HG02885 (cell line): ENCODE measurements around the gene UGT1A9.

Source experiments
- ATAC-seq: cut with Tn5 transposase; IDR thresholded peaks from one replicate; pipeline ENCODE4 v1.9.1; 2021; ENCODE audit warnings: mild to moderate bottlenecking; ENCODE audit not compliant: unreplicated experiment, poor library complexity

The UGT1A9 gene

DNA sequence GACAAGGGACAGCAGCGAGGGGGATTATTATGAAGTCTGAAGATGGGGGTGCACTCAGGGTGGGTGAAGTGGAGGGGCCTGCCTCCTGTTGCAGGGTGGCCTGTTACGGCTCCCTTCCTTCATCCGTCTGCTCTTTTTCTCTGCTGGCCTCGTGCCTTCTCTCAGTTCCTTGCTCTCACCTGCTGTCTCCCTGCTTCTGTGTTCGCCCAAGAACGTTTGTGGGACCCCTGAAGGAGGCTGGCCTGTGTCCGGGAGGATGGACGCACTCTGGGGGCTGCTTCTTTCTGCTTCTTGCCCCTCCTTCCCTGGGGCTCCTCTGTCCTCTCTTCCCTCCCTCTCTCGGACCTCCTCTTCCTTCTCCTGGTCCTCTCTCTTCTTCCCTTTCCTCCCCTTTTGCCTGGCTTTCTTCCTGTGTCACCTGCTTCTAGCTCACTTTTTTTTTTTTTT, 120.2 kb downstream of the UGT1A9 start:
- ATAC-seq: no peak

DNA sequence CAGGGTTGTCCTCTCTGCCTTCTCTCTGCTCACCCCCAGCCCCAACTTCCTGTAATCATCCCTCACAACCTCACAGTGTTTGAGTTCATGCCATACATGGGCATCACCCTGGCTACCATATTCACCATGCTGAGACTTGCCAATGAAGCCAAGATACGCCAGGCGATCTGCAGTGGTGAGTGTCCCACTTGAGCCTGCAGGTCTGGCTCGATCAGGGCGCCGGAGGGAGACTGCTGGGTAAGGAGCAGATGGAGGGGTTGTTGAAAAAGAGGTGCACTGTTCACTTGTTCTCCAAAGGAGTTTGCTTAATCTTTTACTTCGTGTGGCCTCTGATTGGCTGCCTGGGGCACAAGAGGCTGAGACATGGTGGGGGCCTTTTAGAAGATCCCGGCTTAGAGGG, 121.0 kb downstream of the UGT1A9 start:
- ATAC-seq: no peak

DNA sequence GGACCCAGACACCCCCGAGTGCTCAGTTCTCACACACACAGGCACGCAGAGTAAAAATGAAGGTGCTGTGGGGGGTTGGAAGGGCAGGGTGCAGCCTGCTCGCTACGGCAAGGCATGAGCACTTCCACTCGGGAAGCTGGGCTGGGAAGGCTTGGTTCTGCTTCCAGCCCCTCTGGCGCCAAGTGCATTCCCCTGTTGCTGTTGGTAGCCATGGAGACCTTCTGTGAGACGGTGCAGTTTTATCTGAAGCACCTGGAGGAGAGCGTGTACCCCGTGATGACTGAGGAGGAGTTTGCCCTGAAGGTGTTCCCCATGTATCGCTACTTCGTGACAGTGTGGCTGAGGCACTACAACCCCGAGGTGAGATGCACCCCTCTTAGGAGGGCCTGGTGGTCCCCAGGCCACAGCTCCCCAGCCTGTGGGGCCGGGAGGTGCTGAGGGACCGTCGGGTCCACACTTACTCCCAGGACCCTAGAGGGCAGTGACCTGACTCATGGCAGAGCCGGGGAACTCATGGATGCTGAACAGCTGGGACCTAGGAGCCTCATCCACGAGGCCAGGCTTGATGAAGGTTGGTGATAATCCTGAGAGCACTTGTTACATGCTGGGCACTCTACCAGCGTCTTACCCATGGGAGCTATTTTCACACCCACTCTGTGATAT, 121.9 kb downstream of the UGT1A9 start:
- ATAC-seq: no peak

DNA sequence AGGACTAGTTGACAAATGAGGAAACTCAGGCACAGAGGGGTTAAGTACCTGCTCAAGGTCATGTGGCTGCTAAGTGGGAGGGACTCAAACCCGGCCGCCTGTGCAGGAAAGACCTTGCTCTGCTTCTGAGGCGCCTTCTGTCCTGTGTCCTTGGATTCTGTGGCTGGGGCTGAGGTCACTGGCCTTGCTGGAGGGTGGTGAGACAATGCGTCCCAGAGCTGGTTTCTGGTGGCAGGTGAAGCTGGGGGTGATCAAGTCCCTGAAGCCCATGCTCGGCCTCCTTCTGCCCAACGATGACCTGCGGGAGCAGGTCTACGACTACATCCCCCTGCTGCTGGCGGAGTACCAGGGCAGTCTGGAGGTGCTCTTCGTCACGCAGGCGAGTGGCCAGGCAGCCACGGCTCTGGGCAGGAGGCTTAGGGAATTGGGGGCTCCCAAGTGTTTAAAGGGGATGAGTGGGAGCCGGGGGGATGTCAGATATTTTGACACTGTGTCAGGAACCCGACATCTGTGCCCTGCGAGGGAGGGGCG, 122.5 kb downstream of the UGT1A9 start:
- ATAC-seq: no peak

DNA sequence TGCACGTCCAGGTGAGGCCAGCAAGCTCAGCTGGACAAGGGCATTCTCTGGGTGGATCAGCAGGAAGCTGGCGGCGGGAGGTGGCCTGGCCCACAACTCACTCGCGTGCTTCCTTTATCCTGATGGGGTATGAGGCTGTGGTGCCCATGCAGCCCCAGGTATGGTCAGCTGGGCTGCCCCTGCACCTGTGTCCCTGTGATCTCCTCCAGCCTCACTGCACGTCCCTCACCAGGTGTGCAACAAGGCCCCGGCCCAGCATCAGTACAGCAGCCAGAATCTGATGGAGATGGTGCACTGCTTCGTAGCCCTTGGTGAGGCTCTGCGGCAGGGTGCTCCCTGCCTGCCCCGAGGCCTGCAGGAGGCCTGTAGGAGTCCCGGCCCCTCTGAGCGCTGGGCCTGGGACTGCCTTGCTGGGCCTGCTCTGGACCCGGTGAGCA, 124.1 kb downstream of the UGT1A9 start:
- no peak for ATAC-seq

DNA sequence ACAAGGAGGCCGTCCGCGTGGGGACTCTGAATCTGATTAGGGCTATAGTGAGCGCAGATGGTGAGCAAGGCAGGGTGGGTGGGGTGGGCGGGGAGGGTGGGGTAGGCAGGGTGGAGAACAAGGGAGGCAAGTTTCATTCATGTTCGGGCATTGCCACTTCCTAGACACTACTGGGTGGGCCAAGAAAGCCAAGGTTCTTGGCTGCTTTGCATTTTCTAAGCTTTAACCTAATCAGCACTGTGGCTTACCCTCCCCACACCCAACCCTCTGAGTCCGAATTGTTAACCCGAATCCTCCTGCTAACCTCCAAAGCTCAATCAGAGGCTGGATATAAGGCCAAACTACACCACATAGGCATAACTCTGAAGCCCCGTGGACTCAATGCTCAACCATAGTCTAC, 124.6 kb downstream of the UGT1A9 start:
- no peak for ATAC-seq

DNA sequence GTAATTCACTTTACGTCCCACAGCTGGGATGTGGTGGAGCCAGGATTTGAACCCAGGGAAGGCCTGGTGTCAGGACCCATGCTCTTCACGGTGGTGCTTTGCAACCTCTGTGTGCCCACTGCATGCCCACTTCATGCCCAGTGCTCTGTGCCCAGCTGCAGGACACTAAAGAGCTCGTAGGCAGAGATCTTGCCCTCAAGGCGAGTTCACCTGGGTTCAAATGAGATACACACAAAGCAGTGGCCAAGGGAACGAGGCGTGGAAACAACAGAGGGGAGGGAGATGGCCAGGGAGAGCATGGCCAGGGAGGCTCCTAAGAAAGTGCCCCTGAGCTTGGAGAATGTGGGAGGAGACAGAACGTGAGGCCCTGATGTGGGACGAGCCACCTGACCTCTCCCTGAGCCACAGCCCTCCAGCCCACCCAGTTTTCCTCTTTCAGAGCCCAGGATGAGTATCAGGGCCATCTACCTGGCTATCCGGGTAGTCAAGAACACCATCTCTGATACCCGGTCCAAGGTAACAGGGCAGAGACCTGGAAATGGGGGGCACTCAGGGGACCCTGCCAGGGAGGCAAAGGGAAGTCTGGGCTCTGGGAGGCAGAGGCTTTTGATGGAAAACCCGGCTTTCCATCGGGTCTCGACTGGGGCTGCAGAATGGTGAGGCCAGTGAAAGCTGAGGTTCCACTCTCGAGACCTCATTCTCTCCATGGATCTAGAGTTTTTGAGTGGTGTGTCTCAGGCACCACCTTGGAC, 126.8 kb downstream of the UGT1A9 start:
- no peak for ATAC-seq

DNA sequence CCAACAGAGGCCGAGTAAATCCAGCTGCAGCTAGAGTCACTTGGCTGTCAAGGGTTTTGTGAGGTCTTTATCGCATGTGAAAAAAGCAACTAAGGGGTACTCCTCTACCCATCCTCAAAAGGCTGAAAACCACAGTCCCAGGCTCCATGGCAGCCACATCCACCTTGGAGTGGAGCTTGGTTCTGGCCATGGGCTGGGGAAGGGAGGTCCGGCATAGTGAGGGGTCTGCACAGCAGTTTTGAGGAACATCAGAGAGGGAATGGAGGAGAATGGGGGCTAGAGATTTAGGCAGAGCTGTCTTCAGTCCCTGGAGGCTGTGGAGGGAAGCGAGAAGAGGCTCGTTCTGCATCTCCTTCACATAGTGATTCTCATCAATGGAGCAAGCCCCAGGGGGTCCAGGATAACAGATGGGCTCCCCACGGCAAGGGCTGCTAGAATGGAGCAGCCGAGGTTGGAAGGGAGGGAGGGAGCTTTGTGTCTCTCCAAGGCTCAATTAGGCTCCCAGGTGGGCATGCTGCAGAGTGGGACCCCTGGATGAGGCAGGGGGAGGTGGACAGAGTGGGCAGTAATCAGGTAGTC, 127.5 kb downstream of the UGT1A9 start:
- no peak for ATAC-seq

DNA sequence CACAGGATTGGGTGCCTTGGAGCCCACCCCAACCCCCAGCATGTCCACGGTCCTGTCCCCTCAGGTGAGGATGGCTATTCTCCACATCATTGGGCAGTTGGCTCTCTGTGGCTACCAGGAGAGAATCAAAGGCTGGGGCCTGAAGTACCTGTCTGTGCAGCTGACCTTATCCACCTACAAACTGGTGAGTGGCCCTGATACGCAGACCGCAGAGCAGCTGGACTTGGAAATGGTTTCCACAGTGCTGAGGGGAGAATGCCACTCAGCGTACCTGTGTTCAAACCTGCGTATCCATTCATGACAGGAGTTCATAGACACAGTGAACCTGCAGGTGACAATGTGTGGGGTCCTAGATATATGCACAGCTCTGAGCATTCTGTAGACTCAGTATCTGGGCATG, 128.0 kb downstream of the UGT1A9 start:
- no peak for ATAC-seq

DNA sequence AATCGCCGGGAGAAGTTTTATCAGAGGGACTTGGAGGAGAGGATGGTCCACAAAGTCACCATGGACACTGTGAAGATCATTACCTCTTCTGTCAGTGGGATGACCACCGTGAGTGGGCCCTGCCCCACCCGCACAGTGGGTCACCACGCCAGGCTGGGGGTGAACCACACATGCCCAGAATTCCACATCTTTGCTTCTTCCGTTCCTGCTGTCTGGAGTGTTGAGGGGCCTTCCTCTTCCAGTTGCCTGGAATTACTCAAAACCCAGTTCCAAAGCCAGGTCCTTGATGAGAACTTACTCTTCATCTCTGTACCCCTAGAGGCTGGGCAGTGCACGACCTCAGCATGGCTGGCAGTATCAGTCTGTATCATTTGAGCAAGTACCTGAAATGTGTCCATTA, 128.5 kb downstream of the UGT1A9 start:
- no peak for ATAC-seq

DNA sequence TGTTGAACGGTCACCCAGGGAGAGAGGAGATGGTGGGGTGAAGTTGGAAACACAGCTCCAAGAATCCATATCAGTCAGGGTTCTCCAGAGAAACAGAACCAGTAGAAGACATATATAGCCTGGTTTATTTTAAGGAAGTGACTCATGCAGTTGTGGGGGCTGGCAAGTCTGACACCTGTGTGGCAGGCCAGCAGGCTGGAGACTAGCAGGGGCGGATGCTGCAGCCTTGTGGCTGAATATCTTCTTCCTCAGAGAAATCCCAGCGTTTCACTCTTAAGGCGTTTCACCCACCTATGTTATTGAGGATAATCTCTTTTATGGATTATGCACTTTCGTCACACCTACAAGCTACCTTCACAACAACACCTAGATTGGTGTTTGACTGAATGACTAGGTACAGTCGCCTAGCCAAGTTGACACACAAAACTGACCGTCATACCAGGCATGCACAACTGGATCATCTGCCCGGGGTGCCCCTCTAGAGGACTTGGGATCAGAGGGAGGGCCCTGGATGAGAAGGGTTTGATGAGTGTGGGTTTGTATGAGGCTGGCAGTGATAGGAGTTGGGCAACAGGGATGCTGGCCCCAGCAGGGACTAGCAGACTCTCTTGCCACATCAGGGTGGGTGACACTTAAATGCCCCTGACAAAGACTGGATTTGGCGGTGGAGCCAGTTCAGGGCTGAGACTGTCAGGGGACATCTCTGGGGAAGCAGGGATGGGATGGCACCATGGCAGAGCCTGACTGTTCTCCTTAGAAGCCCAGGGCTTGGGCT, 129.8 kb downstream of the UGT1A9 start:
- ATAC-seq: no peak

DNA sequence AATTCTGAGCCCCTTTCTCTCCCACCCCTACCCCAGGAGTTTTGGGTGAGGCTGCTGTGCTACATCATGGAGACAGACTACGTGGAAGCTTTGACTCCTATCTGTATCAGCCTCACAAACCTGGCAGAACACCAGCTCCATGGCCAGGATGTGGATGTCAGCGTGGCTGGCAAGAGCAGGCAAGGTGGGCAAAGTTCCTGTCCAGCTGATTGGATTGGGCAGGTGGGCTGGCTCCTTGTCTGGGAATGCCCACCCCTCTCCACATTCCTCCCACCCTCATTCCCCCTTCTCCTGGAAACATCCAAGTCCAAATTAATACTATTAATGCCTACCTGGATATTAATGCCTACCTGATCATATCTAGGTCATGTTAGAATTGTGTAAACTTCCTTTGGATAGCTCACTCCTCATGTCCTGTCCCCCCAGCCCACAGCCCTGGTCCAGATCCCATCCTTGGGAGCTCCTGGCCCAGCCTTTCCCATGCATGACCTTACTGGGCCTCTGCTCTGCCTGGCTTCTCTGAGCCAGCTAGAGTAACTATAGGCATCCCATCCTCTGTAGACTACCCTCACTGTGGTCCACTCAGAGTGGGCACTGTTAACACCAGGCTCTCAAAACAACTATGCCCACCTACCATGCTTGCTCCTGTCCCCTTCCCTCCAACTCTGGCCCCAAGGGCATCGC, 130.6 kb downstream of the UGT1A9 start:
- no peak for ATAC-seq

DNA sequence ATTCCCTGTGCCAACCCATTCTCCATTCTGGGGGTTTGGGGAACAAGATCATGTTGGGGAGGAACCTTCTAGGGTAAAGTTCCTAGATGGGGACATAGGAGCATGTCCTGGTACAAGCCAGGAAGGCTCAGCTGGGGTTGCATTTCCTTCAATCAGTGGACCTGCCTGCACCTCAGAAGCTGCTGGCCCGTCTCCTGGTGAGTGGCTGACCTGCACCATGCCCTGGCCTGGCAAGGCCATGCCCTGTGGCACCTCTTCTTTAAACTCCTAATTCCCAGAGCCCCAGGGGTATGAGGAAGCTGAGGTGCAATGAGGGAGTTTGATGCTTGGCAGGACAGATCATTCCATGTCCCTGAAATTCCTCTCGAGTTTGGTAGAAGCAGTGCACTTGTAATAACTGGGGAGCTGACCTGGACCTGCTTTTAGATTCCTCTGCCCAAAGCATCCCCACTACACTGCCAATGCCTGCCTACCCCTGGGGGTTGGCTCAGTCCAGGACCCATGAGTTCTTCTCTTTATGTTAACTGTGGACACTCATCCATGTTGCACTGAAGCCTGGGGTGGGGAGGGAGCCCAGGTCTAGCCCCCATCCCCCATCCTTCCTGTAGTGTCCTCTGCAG, 131.7 kb downstream of the UGT1A9 start:
- ATAC-seq: no peak

DNA sequence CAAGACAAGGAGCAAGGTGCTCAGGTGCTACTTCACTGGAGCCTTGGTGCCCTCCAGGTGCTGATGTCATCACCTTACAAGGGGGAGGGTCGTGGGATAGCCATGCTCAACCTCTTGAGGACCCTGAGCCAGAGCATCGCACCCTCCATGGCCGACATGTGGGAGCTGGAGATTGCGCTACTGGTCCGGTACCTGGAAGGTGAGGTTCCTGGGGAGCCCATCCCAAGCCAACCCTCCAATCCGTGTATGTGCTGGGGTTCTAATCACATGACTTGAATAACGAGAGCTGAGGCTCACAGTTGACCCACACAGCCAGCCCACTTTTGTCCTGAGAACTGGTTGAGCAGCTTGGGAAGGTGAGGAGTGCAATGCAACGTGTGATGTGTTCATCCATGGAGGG, 132.3 kb downstream of the UGT1A9 start:
- ATAC-seq: no peak

DNA sequence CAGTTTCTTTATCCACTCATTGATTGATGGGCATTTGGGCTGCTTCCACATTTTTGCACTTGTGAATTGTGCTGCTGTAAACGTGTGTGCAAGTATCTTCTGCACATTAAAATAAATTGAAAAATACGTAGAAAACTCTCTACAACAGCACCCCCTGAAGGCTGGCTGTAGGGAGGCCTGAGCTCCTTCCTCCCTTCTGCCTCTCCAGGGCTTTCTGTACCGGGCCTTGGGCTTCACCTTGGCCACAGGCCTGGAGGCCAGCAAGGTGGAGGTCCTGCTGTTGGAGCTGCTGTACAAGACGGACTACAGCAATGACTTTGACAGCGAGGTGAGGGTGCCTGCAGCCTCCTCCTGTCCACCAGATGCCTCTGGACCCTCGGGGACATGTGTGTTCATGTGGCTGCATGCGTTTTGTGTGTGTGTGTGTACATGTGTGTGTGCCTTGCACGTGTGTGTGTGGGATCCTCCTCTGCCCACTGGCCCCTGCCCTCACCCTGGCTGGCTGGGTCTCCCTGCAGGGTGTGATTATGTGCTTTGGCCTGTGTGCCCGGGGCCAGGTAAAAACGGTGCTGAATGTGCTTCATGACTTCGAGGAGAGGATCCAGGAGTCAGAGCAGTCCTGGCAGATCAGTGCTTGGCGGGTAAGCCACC, 135.6 kb downstream of the UGT1A9 start:
- no peak for ATAC-seq

DNA sequence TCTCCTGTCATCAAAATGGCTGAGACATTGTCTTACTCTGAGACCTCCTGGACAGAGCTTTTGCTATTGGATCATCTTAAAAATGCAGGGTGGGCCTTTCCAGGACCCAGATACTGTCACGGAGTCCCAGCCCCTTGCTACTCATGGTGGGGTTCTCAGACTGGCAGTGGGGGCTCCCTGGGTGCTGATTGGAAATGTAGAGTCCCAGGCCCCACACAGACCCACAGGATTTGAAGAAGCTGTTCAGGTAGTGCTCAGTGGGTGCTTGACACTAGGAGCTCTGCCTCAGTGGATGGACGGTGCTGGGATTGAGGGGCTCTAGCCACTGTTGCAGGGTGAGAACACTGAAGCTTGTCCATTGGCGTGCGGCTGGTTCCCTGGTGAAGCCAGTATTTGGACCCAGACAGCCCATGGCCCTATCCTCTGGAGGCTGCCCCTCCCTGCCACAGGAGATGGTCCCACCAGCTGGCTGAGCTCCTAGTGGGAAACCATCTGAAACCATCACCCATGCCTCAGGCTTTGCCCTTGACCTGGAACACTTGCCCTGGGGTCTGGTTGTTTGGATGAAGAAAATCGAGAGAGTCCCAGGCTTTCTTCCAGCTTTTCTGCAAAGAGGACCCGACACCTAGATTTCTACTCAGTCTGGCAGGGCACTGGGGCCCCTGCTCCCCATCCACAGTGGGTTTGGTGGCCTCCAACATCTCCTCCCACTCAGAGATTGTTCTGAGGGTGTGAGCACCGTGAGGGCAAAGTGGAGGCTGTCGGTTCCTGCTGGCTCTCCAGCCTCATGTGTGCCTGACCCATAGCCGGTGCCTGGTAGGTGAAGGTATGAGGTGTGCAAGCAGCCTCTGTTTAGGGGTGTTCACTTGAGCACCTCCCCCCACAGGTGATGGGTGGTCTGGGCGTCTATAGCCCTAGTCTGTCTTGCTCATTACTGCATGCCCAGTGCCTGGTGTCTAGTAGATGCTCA, 136.6 kb downstream of the UGT1A9 start:
- ATAC-seq: no peak

DNA sequence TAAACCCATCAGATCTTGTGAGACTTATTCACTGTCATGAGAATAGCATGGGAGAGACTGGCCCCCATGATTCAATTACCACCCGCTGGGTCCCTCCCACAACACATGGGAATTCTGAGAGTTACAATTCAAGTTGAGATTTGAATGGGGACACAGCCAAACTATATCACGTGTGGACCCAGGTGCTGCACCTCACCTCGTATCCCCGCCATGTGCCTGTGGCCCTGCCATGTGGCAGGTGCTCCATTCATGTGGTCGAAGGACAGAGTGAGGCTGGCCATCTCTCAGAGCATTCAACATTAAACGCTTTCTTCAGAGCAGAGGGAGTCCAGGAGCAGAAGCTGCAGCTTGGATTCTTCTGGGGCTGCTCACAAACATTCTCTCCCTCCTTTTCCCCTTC, 138.7 kb downstream of the UGT1A9 start:
- ATAC-seq: no peak

DNA sequence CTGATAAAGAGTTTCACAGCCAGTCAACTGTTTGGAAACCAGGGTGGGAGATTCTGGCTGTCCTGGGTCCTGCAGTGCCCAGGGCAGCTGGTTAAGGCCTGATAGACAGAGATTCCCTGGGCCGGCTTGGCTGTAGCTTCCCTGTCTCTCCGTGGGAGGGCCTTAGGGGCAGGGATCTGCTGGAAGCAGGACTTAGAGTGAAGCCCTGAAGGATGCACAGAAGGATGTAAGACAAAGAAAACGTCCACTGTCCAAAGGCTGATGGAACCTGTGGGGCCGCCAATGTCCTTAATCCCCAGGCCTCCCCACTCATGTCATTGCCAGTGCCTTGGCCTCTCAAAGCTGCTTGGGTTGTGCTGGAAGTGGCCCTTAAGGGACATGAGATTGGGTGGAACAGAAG, 139.4 kb downstream of the UGT1A9 start:
- no peak for ATAC-seq
